Measurements from ENCODE around the gene MYL12A. TPM values are rescaled to one million over a fixed set of nuclear protein-coding genes. Genes with fewer than 3 reads are reported as not detected.
"Not testable (repeated sequence)": the region's sequence is repeated elsewhere in the genome, so short reads cannot be mapped to it uniquely, and the experiment has no call there.

MYL12A gene
- total RNA-seq, 6 experiments from 2014 or later: 425 to 713 (median 651) TPM

DNA sequence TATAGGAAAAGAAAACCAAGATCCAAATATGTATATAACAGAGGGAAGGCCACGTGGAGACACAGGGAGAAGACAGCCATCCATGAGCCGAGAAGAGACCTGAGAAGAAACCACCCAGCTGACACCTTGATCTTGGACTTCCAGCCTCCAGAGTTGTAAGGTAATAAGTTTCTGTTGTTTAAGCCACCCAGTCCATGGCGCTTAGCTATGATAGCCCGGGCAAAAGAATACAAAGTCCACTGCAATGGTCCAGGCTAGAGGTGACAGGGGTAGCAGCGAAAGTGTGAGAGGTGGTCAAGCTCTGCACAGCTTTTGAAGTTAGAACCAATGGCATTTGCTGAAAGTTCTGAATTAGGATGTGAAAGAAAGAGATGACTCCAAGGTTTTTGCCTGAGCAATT is 30.6 kb upstream of the MYL12A start:
- Mint-ChIP-seq H3K4me3 (no peak overlapping the region), H3K36me3 (ENCODE audit: low read depth) (no peaks in the 10 kb centered on the region), H3K27me3 (ENCODE audit: insufficient read depth) (peaks cover 13% of the 10 kb centered on the region), H3K4me1 (ENCODE audit: low read depth) (peaks cover 2% of the 10 kb centered on the region), H3K27ac (no peak overlapping the region), H3K9me3 (no peaks in the 10 kb centered on the region)
- TF ChIP-seq CTCF (IDR thresholded peaks at IDR 0.05): no peak
- no peak for DNase-seq

DNA sequence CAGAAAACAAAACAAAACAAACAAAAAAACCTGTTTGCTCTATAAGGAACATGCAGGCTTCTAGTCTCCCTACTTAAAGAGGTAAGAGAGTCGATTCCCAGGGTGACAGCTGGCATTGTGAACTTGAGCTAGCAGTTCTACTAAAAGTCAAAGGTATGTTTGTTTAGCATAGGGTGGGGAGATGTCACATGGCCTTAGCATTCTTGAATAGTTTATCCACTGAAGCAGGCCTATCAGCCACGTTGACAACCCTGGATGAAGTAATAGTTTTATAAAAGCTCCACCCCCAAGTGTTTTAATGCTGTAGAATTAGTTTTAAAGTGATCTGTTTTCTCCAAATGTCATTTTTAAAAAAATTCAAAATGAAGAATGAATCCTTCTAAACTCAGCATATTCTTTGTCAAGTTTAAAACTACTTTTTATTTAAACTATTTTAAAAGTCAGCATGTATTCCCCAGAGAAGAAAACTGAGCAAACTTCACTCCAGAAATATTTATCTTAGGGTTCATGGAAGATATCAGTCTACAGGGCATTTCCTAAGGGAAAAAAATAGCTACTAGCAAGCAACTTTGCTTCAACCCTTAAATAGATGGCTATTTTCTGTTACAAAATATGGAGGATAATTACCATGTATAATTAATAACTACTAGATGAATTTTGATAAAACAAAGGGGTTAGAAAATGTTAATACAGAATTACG is 29.5 kb upstream of the MYL12A start:
- Mint-ChIP-seq H3K4me1 (ENCODE audit: low read depth) (no peaks in the 10 kb centered on the region; the same call in 1 of the 2 replicates), H3K27me3 (ENCODE audit: insufficient read depth) (peaks cover 15% of the 10 kb centered on the region), H3K9me3 (no peaks in the 10 kb centered on the region), H3K27ac (no peak overlapping the region), H3K36me3 (ENCODE audit: low read depth) (no peaks in the 10 kb centered on the region), H3K4me3 (no peak overlapping the region)
- TF ChIP-seq CTCF (IDR thresholded peaks at IDR 0.05): no peak
- DNase-seq: no peak

DNA sequence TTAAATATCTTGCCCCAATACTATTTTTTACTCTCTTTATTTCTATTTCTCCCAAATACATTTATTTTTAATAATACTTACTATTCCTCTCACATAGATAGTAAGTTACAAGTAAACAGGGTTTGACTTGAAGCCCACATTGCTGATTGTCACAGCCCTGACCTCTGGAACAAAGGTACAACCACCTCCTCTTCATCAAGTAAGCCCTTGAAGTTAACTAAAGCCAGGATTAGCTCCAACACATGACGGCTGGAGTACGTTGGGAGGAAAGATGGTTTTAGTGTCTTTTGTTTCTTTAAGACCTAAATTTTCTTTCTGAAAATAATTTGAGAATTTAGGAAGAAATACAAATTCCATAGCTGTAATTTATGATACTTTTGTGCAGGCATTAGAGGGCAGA is 28.8 kb upstream of the MYL12A start:
- Mint-ChIP-seq H3K4me3 (no peak overlapping the region), H3K27me3 (ENCODE audit: insufficient read depth) (peaks cover 12% of the 10 kb centered on the region), H3K36me3 (ENCODE audit: low read depth) (no peaks in the 10 kb centered on the region), H3K27ac (no peak overlapping the region), H3K4me1 (ENCODE audit: low read depth) (no peaks in the 10 kb centered on the region; the same call in 1 of the 2 replicates), H3K9me3 (no peaks in the 10 kb centered on the region)
- no peak for TF ChIP-seq CTCF (IDR thresholded peaks at IDR 0.05)
- no peak for DNase-seq

GRCh38 chr18:3219241-3219630 is 28.4 kb upstream of the MYL12A start:
- Mint-ChIP-seq H3K4me1 (ENCODE audit: low read depth) (no peaks in the 10 kb centered on the region; the same call in 1 of the 2 replicates), H3K27ac (no peak overlapping the region), H3K4me3 (no peak overlapping the region), H3K36me3 (ENCODE audit: low read depth) (no peaks in the 10 kb centered on the region), H3K9me3 (no peaks in the 10 kb centered on the region), H3K27me3 (ENCODE audit: insufficient read depth) (peaks cover 12% of the 10 kb centered on the region)
- TF ChIP-seq CTCF (IDR thresholded peaks at IDR 0.05): no peak
- DNase-seq: no peak

DNA sequence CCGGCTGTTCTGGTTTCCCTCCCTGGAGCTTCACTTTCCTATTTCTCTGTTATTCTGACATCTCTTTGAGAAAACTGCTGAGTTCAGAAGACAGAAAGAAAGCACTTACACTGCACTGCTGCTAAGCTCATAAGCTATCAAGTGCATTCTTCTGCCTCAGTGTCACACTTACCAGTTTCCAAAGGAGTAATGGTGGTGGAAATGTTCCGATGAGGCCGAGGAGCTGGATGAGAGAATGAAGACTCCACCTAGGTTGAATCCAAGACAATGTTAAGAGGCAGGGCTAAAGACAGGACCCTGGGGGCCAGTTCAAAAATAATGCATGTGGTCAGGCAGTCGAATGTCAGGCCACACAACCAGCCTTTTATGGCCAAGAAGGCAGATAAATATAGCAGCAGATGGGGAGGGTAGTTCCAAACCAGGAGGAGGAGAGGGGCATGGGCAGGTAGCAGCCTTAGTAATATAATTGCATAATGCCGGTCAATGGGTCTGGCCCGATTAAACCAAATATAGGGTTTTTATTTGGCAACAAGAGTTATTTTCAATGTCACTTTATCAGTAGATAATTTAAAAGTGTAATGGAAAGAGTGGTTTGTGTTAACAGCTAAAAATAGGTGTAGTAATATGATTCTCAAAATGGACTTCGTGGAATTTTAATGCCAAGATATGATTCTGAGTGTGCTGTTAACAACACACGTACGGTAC is 27.8 kb upstream of the MYL12A start, which contains the start of gene MYOM1:
TSS of gene MYOM1 (minus strand) at position 338 of the 705 bp plus-strand sequence. CDS start 4,745 bp downstream, outside the sequence.
- Mint-ChIP-seq H3K4me1 (ENCODE audit: low read depth) (no peaks in the 10 kb centered on the region; the same call in 1 of the 2 replicates), H3K27ac (no peak within 1 kb of the TSS), H3K36me3 (ENCODE audit: low read depth) (no peaks in the 10 kb centered on the region), H3K9me3 (no peaks in the 10 kb centered on the region), H3K4me3 (no peak within 1 kb of the TSS), H3K27me3 (ENCODE audit: insufficient read depth) (peaks cover 12% of the 10 kb centered on the region)
- no peak for DNase-seq
- no peak for TF ChIP-seq CTCF (IDR thresholded peaks at IDR 0.05)

GRCh38 chr18:3220868-3221267 is 26.7 kb upstream of the MYL12A start:
- not testable (repeated sequence) for DNase-seq; H3K4me1 Mint-ChIP-seq (ENCODE audit: low read depth); H3K4me3 Mint-ChIP-seq; H3K27ac Mint-ChIP-seq; H3K9me3 Mint-ChIP-seq; H3K36me3 Mint-ChIP-seq (ENCODE audit: low read depth)
- H3K27me3 Mint-ChIP-seq (ENCODE audit: insufficient read depth): peaks cover 16% of the 10 kb centered on the region
